ENCODE measurements around the gene GPC6. TPM values are rescaled to one million over a fixed set of nuclear protein-coding genes. Genes with fewer than 3 reads are reported as not detected.

The GPC6 gene
- total RNA-seq, 2 experiments from 2014 or later: not detected

- H3K9me3 Mint-ChIP-seq: no peaks in the 10 kb centered on the region
- H3K27me3 Mint-ChIP-seq: no peaks in the 10 kb centered on the region
- no peaks in the 10 kb centered on the region for H3K4me1 Mint-ChIP-seq (ENCODE audit: low read depth)
- DNase-seq: no peak
- POLR2A ChIA-PET: no interaction called here
- no peaks in the 10 kb centered on the region for H3K36me3 Mint-ChIP-seq
- intact Hi-C loops (cut with micrococcal nuclease): no loop called here
- no peak overlapping the region for H3K4me3 Mint-ChIP-seq
- CTCF ChIA-PET: no interaction called here
- no peak overlapping the region for H3K27ac Mint-ChIP-seq
These were observed 36.2 kb downstream of the GPC6 start for GRCh38 chr13:93262729-93263345.

- no peaks in the 10 kb centered on the region for H3K36me3 Mint-ChIP-seq
- intact Hi-C loops (cut with micrococcal nuclease): no loop called here
- no peaks in the 10 kb centered on the region for H3K4me1 Mint-ChIP-seq (ENCODE audit: low read depth)
- no peak overlapping the region for H3K27ac Mint-ChIP-seq
- H3K27me3 Mint-ChIP-seq: no peaks in the 10 kb centered on the region
- no peak overlapping the region for H3K4me3 Mint-ChIP-seq
- H3K9me3 Mint-ChIP-seq: no peaks in the 10 kb centered on the region
- no peak for DNase-seq
- ChIA-PET CTCF (no interaction called here), POLR2A (interaction anchor here (0.6 kb wide), 1 partner anchor 209 kb away, joined by 3 read pairs; no protein-coding TSS in a partner anchor)
These were observed 38.3 kb downstream of the GPC6 start for GRCh38 chr13:93264876-93265275.

- Mint-ChIP-seq H3K27me3 (no peaks in the 10 kb centered on the region), H3K4me3 (no peak overlapping the region), H3K4me1 (ENCODE audit: low read depth) (no peaks in the 10 kb centered on the region), H3K27ac (no peak overlapping the region), H3K36me3 (no peaks in the 10 kb centered on the region), H3K9me3 (no peaks in the 10 kb centered on the region)
- intact Hi-C loops (cut with micrococcal nuclease): no loop called here
- ChIA-PET CTCF (no interaction called here), POLR2A (interaction anchor here (0.6 kb wide), 1 partner anchor 210 kb away, joined by 3 read pairs; no protein-coding TSS in a partner anchor)
- DNase-seq: no peak
These were observed 39.2 kb downstream of the GPC6 start for GRCh38 chr13:93265800-93266199.

- H3K27ac Mint-ChIP-seq: no peak overlapping the region
- no peak overlapping the region for H3K4me3 Mint-ChIP-seq
- no peaks in the 10 kb centered on the region for H3K4me1 Mint-ChIP-seq (ENCODE audit: low read depth)
- POLR2A ChIA-PET: no interaction called here
- H3K9me3 Mint-ChIP-seq: no peaks in the 10 kb centered on the region
- CTCF ChIA-PET: no interaction called here
- intact Hi-C loops (cut with micrococcal nuclease): no loop called here
- no peaks in the 10 kb centered on the region for H3K36me3 Mint-ChIP-seq
- no peak for DNase-seq
- H3K27me3 Mint-ChIP-seq: no peaks in the 10 kb centered on the region
These were observed 40.1 kb downstream of the GPC6 start for GRCh38 chr13:93266681-93267080.

- no peak for DNase-seq
- intact Hi-C loops (cut with micrococcal nuclease): no loop called here
- Mint-ChIP-seq H3K36me3 (no peaks in the 10 kb centered on the region), H3K27ac (no peak overlapping the region), H3K27me3 (no peaks in the 10 kb centered on the region), H3K4me3 (no peak overlapping the region), H3K4me1 (ENCODE audit: low read depth) (no peaks in the 10 kb centered on the region), H3K9me3 (no peaks in the 10 kb centered on the region)
- ChIA-PET POLR2A (no interaction called here), CTCF (no interaction called here)
These were observed 41.9 kb downstream of the GPC6 start for GRCh38 chr13:93268327-93269028.

GRCh38 chr13:93270769-93271742 lies 44.4 kb downstream of the GPC6 start:
- no peak for DNase-seq
- Mint-ChIP-seq H3K4me3 (no peak overlapping the region), H3K36me3 (no peaks in the 10 kb centered on the region), H3K27me3 (no peaks in the 10 kb centered on the region), H3K9me3 (no peaks in the 10 kb centered on the region), H3K27ac (no peak overlapping the region), H3K4me1 (ENCODE audit: low read depth) (no peaks in the 10 kb centered on the region)
- ChIA-PET POLR2A (no interaction called here), CTCF (no interaction called here)
- intact Hi-C loops (cut with micrococcal nuclease): no loop called here

- Mint-ChIP-seq H3K4me3 (no peak overlapping the region), H3K9me3 (no peaks in the 10 kb centered on the region), H3K27me3 (no peaks in the 10 kb centered on the region), H3K36me3 (no peaks in the 10 kb centered on the region), H3K27ac (no peak overlapping the region), H3K4me1 (ENCODE audit: low read depth) (no peaks in the 10 kb centered on the region)
- ChIA-PET CTCF (no interaction called here), POLR2A (no interaction called here)
- DNase-seq: no peak
- intact Hi-C loops (cut with micrococcal nuclease): no loop called here
These were observed 53.4 kb downstream of the GPC6 start for GRCh38 chr13:93279982-93280381.

GRCh38 chr13:93280688-93281087 lies 54.1 kb downstream of the GPC6 start:
- no peak overlapping the region for H3K4me3 Mint-ChIP-seq
- no peaks in the 10 kb centered on the region for H3K9me3 Mint-ChIP-seq
- no peaks in the 10 kb centered on the region for H3K4me1 Mint-ChIP-seq (ENCODE audit: low read depth)
- CTCF ChIA-PET: no interaction called here
- intact Hi-C loops (cut with micrococcal nuclease): no loop called here
- H3K36me3 Mint-ChIP-seq: no peaks in the 10 kb centered on the region
- no peaks in the 10 kb centered on the region for H3K27me3 Mint-ChIP-seq
- POLR2A ChIA-PET: no interaction called here
- DNase-seq: no peak
- H3K27ac Mint-ChIP-seq: no peak overlapping the region

- H3K4me1 Mint-ChIP-seq (ENCODE audit: low read depth): no peaks in the 10 kb centered on the region
- H3K4me3 Mint-ChIP-seq: no peak overlapping the region
- H3K27me3 Mint-ChIP-seq: no peaks in the 10 kb centered on the region
- no peaks in the 10 kb centered on the region for H3K36me3 Mint-ChIP-seq
- no peak for DNase-seq
- no peaks in the 10 kb centered on the region for H3K9me3 Mint-ChIP-seq
- ChIA-PET POLR2A (no interaction called here), CTCF (no interaction called here)
- no peak overlapping the region for H3K27ac Mint-ChIP-seq
- intact Hi-C loops (cut with micrococcal nuclease): no loop called here
These were observed 56.6 kb downstream of the GPC6 start for GRCh38 chr13:93283255-93283654.

- Mint-ChIP-seq H3K4me1 (ENCODE audit: low read depth) (no peaks in the 10 kb centered on the region), H3K27ac (no peak overlapping the region), H3K9me3 (no peaks in the 10 kb centered on the region), H3K27me3 (no peaks in the 10 kb centered on the region), H3K4me3 (no peak overlapping the region), H3K36me3 (no peaks in the 10 kb centered on the region)
- DNase-seq: no peak
- ChIA-PET CTCF (no interaction called here), POLR2A (no interaction called here)
- intact Hi-C loops (cut with micrococcal nuclease): no loop called here
These were observed 57.5 kb downstream of the GPC6 start for GRCh38 chr13:93284064-93284463.

- intact Hi-C loops (cut with micrococcal nuclease): no loop called here
- POLR2A ChIA-PET: no interaction called here
These were observed 59.4 kb downstream of the GPC6 start for GRCh38 chr13:93286047-93286446.

GRCh38 chr13:93289053-93289452 lies 62.4 kb downstream of the GPC6 start:
- H3K27ac Mint-ChIP-seq: no peak overlapping the region
- H3K4me1 Mint-ChIP-seq (ENCODE audit: low read depth): no peaks in the 10 kb centered on the region
- DNase-seq: no peak
- intact Hi-C loops (cut with micrococcal nuclease): no loop called here
- CTCF ChIA-PET: no interaction called here
- no peaks in the 10 kb centered on the region for H3K9me3 Mint-ChIP-seq
- POLR2A ChIA-PET: no interaction called here
- H3K27me3 Mint-ChIP-seq: no peaks in the 10 kb centered on the region
- H3K36me3 Mint-ChIP-seq: no peaks in the 10 kb centered on the region
- no peak overlapping the region for H3K4me3 Mint-ChIP-seq

More at GRCh38 chr13:93286047-93286446, 59.4 kb downstream of the GPC6 start:
- Mint-ChIP-seq H3K4me1 (ENCODE audit: low read depth) (no peaks in the 10 kb centered on the region), H3K27me3 (no peaks in the 10 kb centered on the region), H3K9me3 (no peaks in the 10 kb centered on the region), H3K27ac (no peak overlapping the region), H3K4me3 (no peak overlapping the region), H3K36me3 (no peaks in the 10 kb centered on the region)
- DNase-seq: no peak
- CTCF ChIA-PET: no interaction called here
